ENCODE data around the gene ADD1. TPM values are rescaled to one million over a fixed set of nuclear protein-coding genes. Genes with fewer than 3 reads are reported as not detected.
"Not testable (repeated sequence)": the region's sequence is repeated elsewhere in the genome, so short reads cannot be mapped to it uniquely, and the experiment has no call there.

ADD1 gene
- total RNA-seq, 2 donors from 2014 or later, result 216 to 239 TPM

GRCh38 chr4:2942532-2943363 is 99.1 kb downstream of the ADD1 start:
- peak; percentile 14 to 20 for ATAC-seq
- peak in 1 of 2 donors; percentile 54 for DNase-seq (ENCODE audit: low spot score in 2 of 2)
- Mint-ChIP-seq H3K27ac (peak overlapping the region; percentile 91 to 93), H3K9me3 (no peaks in the 10 kb centered on the region), H3K36me3 (peaks cover 26 to 29% of the 10 kb centered on the region in 2 donors)

GRCh38 chr4:2943364-2944090 is 99.9 kb downstream of the ADD1 start:
- peak overlapping the region; percentile 88 to 91 for H3K27ac Mint-ChIP-seq
- ATAC-seq (peak in 1 of 2 donors; percentile 6), DNase-seq (ENCODE audit: low spot score in 2 of 2) (peak in 1 of 2 donors; percentile 26)
- H3K36me3 Mint-ChIP-seq, result peaks cover 26 to 27% of the 10 kb centered on the region in 2 donors
- H3K9me3 Mint-ChIP-seq, result no peaks in the 10 kb centered on the region

- peak overlapping the region in 1 of 2 donors; percentile 88 for H3K27ac Mint-ChIP-seq
- DNase-seq (ENCODE audit: low spot score in 2 of 2), result no peak
- no peaks in the 10 kb centered on the region for H3K9me3 Mint-ChIP-seq
- ATAC-seq, result no peak
- H3K36me3 Mint-ChIP-seq, result peaks cover 22 to 26% of the 10 kb centered on the region in 2 donors
Measured at GRCh38 chr4:2944091-2944482, 100.4 kb downstream of the ADD1 start.

GRCh38 chr4:2944586-2945526 is 101.2 kb downstream of the ADD1 start:
- DNase-seq (ENCODE audit: low spot score in 2 of 2) (peak in 1 of 2 donors; percentile 44), ATAC-seq (no peak)
- peak overlapping the region; percentile 22 to 35 for H3K27ac Mint-ChIP-seq
- H3K36me3 Mint-ChIP-seq, result peaks cover 20% of the 10 kb centered on the region in 2 donors
- no peaks in the 10 kb centered on the region for H3K9me3 Mint-ChIP-seq

GRCh38 chr4:2945619-2946604 is 102.3 kb downstream of the ADD1 start:
- not testable (repeated sequence) for H3K9me3 Mint-ChIP-seq; ATAC-seq; DNase-seq (ENCODE audit: low spot score in 2 of 2)
- H3K36me3 Mint-ChIP-seq, result peaks cover 28 to 29% of the 10 kb centered on the region in 2 donors
- H3K27ac Mint-ChIP-seq, result peak overlapping the region; percentile 43 to 61

DNA sequence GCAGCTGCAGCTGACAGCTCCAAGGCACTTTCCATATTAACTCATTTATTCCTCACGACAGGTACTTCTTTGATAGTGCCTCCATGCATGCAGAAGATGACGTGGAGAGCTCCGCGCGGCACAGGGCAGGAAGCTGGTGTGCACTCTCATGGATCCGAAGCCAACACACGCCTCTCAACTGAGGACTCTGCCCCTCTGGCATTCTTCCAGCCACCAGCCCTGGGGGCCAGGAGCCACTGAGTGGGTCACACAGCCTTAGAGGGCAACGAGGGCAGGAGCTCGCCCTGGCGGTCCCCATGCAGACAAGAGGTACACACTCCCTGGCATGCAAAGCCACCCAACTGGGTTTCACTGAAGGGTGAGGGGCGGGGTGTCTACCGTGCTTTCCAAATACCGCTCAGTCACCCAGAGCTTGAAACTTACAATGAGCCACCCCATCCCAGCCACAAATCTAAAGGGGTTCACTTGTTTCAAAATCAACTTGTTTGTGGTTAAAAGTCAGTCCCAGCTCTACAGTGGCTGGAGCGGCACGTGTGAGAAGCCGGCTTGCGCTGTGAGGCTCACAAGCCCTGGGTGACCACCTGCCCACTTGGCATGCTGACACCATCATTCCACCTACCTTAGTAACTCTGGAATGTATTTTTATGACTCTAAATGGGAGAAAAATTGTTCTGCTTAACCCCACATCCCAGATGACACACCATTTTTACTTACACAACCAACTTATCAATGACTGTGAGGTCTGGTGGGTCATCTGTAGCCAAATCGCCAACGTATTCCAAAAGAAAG is 103.4 kb downstream of the ADD1 start:
- no peak for DNase-seq (ENCODE audit: low spot score in 2 of 2)
- H3K9me3 Mint-ChIP-seq, result no peaks in the 10 kb centered on the region
- H3K27ac Mint-ChIP-seq, result peak overlapping the region; percentile 43 to 79
- no peak for ATAC-seq
- H3K36me3 Mint-ChIP-seq, result peaks cover 33 to 37% of the 10 kb centered on the region in 2 donors

- Mint-ChIP-seq H3K36me3 (peaks cover 33 to 41% of the 10 kb centered on the region in 2 donors), H3K27ac (peak overlapping the region; percentile 41 to 71), H3K9me3 (no peaks in the 10 kb centered on the region)
- ATAC-seq, result no peak
- DNase-seq (ENCODE audit: low spot score in 2 of 2), result no peak
Measured at GRCh38 chr4:2947926-2948325, 104.3 kb downstream of the ADD1 start.

DNA sequence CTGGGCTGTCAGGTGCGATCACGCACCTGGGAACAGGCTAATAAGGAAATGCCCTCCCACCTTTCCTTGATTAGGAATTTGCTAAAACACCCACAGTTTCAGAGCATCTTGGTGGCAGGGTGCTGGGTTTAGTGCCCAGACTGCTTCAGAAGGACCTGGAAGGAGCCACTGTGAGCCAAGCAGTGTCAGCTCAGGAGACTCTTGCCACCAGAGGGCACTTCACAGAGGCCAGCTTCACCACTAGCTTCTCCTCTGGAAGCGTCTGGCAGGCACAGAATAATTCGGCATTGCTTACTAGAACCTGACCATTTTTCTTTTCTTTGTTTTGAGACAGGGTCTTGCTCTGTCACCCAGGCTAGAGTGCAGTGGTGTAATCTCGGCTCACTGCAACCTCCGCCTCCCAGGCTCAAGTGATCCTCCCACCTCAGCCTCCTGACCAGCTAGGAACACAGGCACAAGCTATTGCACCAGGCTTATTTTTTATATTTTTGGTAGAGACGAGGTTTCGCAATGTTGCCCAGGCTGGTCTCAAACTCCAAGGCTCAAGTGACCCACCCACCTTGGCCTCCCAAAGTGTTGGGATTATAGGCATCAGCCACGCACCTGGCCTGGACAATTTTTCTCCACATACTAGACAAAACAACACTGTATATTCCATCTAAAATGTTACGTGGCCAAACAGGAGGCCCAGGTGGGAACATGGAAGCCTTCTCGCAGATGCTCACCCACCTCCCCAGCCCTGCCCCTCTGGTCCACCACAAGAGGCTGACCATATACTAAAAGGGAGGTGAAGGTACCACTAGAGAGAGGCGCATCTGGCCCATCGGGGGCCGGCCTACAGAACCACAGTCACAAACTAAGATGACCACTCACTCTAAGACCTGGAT is 105.5 kb downstream of the ADD1 start:
- H3K36me3 Mint-ChIP-seq, result peaks cover 43 to 53% of the 10 kb centered on the region in 2 donors
- peak overlapping the region; percentile 71 to 90 for H3K27ac Mint-ChIP-seq
- ATAC-seq, result peak; percentile 47 to 58
- no peak for DNase-seq (ENCODE audit: low spot score in 2 of 2)
- no peaks in the 10 kb centered on the region for H3K9me3 Mint-ChIP-seq

DNA sequence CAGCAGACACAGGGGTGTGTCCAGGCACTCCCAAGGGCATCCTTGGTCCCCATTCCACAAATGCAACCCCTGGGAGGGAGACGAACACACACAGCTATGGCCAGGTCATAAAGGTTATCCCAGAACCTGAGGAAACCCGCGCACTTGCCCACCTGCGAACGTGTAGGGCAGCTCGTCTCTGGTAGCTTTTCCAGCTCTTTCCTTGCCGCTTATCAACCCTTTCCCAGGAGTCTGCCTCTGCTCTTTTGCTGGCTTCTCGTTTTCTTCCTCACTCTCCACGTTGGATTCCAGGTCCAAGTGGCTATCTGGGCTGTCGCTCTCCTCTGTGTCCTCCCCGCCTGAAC is 106.1 kb downstream of the ADD1 start:
- peak overlapping the region in 1 of 2 donors; percentile 90 for H3K27ac Mint-ChIP-seq
- H3K9me3 Mint-ChIP-seq, result no peaks in the 10 kb centered on the region
- DNase-seq (ENCODE audit: low spot score in 2 of 2) (no peak), ATAC-seq (no peak)
- H3K36me3 Mint-ChIP-seq, result peaks cover 43 to 53% of the 10 kb centered on the region in 2 donors

DNA sequence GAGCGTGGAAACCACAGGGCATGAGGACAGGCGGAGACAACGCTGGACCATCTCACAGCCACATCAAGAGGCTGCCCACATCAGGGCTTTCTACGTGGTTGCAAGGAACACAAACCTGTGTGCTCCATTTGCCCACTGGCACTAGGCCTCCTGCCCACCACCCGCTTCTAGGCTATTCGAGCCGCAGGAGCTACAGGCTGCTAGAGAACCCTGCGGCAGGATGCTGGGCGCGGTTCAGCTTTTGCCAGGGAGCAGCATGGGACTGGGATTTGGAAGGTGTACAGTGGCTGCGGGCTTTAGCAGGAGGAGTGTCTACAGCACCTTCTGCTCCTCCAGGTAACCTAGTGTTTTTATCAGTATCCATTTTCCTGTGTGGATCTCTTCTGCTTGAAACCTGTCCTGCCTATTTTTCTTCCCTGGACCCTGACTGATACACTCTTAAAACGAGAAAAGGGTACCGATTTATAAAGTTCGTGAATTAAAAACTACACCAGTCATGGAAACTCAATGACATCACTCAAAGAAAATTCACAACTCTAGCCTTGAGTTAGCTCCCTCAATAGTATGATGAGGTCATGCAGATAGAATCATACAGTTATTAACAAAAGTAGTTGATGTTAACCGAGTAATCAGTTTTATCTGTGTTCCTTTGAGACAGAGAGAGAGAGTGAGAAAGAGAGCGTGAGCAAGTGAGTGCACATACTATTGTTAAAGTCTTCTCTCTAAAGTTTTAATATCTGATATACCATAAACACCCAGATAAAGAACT is 106.8 kb downstream of the ADD1 start:
- H3K9me3 Mint-ChIP-seq, result no peaks in the 10 kb centered on the region
- DNase-seq (ENCODE audit: low spot score in 2 of 2), result no peak
- no peak for ATAC-seq
- H3K36me3 Mint-ChIP-seq, result peaks cover 39 to 54% of the 10 kb centered on the region in 2 donors
- H3K27ac Mint-ChIP-seq, result peak overlapping the region; percentile 1 to 90

- no peak for ATAC-seq
- H3K9me3 Mint-ChIP-seq, result no peaks in the 10 kb centered on the region
- H3K27ac Mint-ChIP-seq, result peak overlapping the region; percentile 87 to 95
- H3K36me3 Mint-ChIP-seq, result peaks cover 42 to 72% of the 10 kb centered on the region in 2 donors
- no peak for DNase-seq (ENCODE audit: low spot score in 2 of 2)
Measured at GRCh38 chr4:2953496-2953895, 109.9 kb downstream of the ADD1 start.

DNA sequence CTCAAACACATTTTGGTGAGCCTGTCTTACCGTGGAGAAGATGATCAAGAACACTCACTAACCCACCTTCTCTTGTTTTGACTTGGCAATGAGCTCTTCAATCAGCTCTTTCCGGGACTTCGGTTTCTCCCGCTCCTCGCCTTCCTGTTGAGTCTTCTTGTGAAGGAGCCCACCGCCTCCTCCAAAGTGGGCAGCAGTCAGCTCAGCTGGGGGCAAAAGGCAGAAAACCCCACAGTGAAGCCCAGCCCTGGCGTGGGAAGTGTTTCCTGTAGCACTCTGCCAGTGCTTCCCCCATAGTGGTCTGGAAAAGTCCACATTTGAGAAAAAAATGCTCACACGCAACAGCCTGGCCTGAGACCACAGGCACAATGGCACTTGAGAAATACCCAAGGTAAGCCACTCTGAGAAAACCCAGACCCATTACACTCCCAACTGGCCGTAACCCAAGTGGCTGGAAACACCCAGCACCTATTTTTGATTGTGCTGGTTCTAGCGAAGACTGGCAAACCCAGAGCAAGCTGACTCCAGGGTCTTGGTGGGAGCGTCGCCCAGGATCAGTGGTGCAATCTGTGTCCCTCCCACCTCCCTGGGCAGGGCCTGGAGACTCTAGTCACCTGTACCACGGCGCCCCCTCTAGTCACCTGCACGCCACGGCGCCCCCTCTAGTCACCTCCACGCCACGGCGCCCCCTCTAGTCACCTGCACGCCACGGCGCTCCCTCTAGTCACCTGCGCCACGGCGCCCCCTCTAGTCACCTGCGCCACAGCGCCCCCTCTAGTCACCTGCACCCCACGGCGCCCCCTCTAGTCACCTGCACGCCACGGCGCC is 110.9 kb downstream of the ADD1 start:
- Mint-ChIP-seq H3K36me3 (peaks cover 38 to 71% of the 10 kb centered on the region in 2 donors), H3K9me3 (no peaks in the 10 kb centered on the region), H3K27ac (peak overlapping the region; percentile 87 to 95)
- peak; percentile 71 to 88 for DNase-seq (ENCODE audit: low spot score in 2 of 2)
- peak; percentile 87 to 90 for ATAC-seq
